Neural crest cell (in vitro differentiated cells): Measurements from ENCODE around the gene KLHL30. TPM values are rescaled to one million over a fixed set of nuclear protein-coding genes. Genes with fewer than 3 reads are reported as not detected.
A peak's percentile ranks its signal among the peaks of the same experiment; 100 is the strongest.

Experiments used
- DNase-seq: peaks from one replicate; pipeline ENCODE4 v3.0.0; 2021; ENCODE audit warnings: low read depth, mixed read lengths, low spot score
- H3K27ac Mint-ChIP-seq: one replicate; pipeline ENCODE4 v1.8.0; 2021; ENCODE audit warnings: mild to moderate bottlenecking, mixed read lengths; ENCODE audit not compliant: unreplicated experiment
- H3K27me3 Mint-ChIP-seq: 2 replicates; pipeline ENCODE4 v1.8.0; 2021; ENCODE audit warnings: low read depth, mild to moderate bottlenecking, mixed read lengths
- H3K36me3 Mint-ChIP-seq: 2 replicates; pipeline ENCODE4 v1.8.0; 2021; ENCODE audit warnings: low read depth, mild to moderate bottlenecking, mixed read lengths
- H3K4me1 Mint-ChIP-seq: 2 replicates; pipeline ENCODE4 v1.8.0; 2021; ENCODE audit warnings: mixed read lengths
- H3K4me3 Mint-ChIP-seq: one replicate; pipeline ENCODE4 v1.8.0; 2021; ENCODE audit warnings: mild to moderate bottlenecking, mixed read lengths
- H3K9me3 Mint-ChIP-seq: 2 replicates; pipeline ENCODE4 v1.8.0; 2021; ENCODE audit warnings: mixed read lengths
- CTCF ChIP-seq: fragments of 200-600 bp; sonication (generic); conservative IDR thresholded peaks from 2 replicates; pipeline ENCODE4 v1.5.0; 2021; ENCODE audit warnings: antibody characterized with exemption, mild to moderate bottlenecking
- total RNA-seq: library from RNA; stranded (reverse); gene quantifications from 2 replicates; pipeline ENCODE4 v1.2.1, GENCODE V29; 2021

The KLHL30 gene
- total RNA-seq, 1 donor from 2014 or later = 0.23 TPM

GRCh38 chr2:238094438-238095022 is 43.9 kb upstream of the KLHL30 start:
- Mint-ChIP-seq H3K4me1 (peaks cover 12% of the 10 kb centered on the region), H3K27ac (no peak overlapping the region), H3K4me3 (no peak overlapping the region), H3K36me3 (peaks cover 3% of the 10 kb centered on the region), H3K9me3 (no peaks in the 10 kb centered on the region), H3K27me3 (no peaks in the 10 kb centered on the region)
- no peak for DNase-seq
- TF ChIP-seq CTCF = no peak

GRCh38 chr2:238095143-238095542 is 43.3 kb upstream of the KLHL30 start:
- no peak for DNase-seq
- peaks cover 3% of the 10 kb centered on the region for H3K36me3 Mint-ChIP-seq
- H3K27ac Mint-ChIP-seq = peak overlapping the region; percentile 50
- TF ChIP-seq CTCF = no peak
- H3K9me3 Mint-ChIP-seq = no peaks in the 10 kb centered on the region
- no peak overlapping the region for H3K4me3 Mint-ChIP-seq
- no peaks in the 10 kb centered on the region for H3K27me3 Mint-ChIP-seq
- H3K4me1 Mint-ChIP-seq = peaks cover 12% of the 10 kb centered on the region

GRCh38 chr2:238096311-238097011 is 42.0 kb upstream of the KLHL30 start:
- H3K9me3 Mint-ChIP-seq = no peaks in the 10 kb centered on the region
- no peak for TF ChIP-seq CTCF
- H3K36me3 Mint-ChIP-seq = peaks cover 3% of the 10 kb centered on the region

GRCh38 chr2:238097201-238097987 is 41.1 kb upstream of the KLHL30 start:
- Mint-ChIP-seq H3K27ac (peak overlapping the region; percentile 27), H3K9me3 (no peaks in the 10 kb centered on the region), H3K36me3 (peaks cover 3% of the 10 kb centered on the region), H3K4me1 (peaks cover 12% of the 10 kb centered on the region), H3K4me3 (no peak overlapping the region), H3K27me3 (no peaks in the 10 kb centered on the region)
- no peak for DNase-seq
- no peak for TF ChIP-seq CTCF

More at GRCh38 chr2:238096311-238097011, 42.0 kb upstream of the KLHL30 start:
- H3K27me3 Mint-ChIP-seq = no peaks in the 10 kb centered on the region
- H3K27ac Mint-ChIP-seq = no peak overlapping the region
- peaks cover 12% of the 10 kb centered on the region for H3K4me1 Mint-ChIP-seq
- no peak for DNase-seq
- no peak overlapping the region for H3K4me3 Mint-ChIP-seq

- H3K9me3 Mint-ChIP-seq = no peaks in the 10 kb centered on the region
- H3K27me3 Mint-ChIP-seq = no peaks in the 10 kb centered on the region
- H3K36me3 Mint-ChIP-seq = peaks cover 3% of the 10 kb centered on the region
- peak overlapping the region; percentile 84 for H3K27ac Mint-ChIP-seq
- H3K4me1 Mint-ChIP-seq = peaks cover 12% of the 10 kb centered on the region
- TF ChIP-seq CTCF = no peak
- DNase-seq = no peak
- peak overlapping the region; percentile 41 for H3K4me3 Mint-ChIP-seq
Observed at GRCh38 chr2:238097988-238098871, 40.2 kb upstream of the KLHL30 start.
